Mesangial cell (primary cell): ENCODE results near the gene RAB43. TPM values are rescaled to one million over a fixed set of nuclear protein-coding genes. Genes with fewer than 3 reads are reported as not detected.

Experiments used
- total RNA-seq: library from RNA; depleted of rRNA; stranded (reverse); fragments of >200 nt; gene quantifications from 2 replicates; pipeline ENCODE4 v1.2.3, GENCODE V29; 2015

RAB43 gene
- 21.0 and 28.6 TPM in 2 replicates for total RNA-seq

GRCh38 chr3:129121792-129122411 is at the start of gene RAB43:
RAB43 (minus strand) TSS chr3:129121804; CDS start chr3:129121489, 315 bp downstream.

GRCh38 chr3:129160891-129161859 is 39.6 kb upstream of the RAB43 start, which contains the start of gene ISY1:
ISY1 (minus strand) TSS chr3:129161063; CDS start chr3:129160975, 88 bp downstream.

GRCh38 chr3:129060276-129061022 is 61.2 kb downstream of the RAB43 start, which contains the start of gene GP9:
GP9 (plus strand) TSS chr3:129060779; CDS start chr3:129061740, 961 bp downstream.

Other genes with a start within 250 kb of the RAB43 start
- 26.2 and 47.9 TPM in 2 replicates for gene ACAD9, start 242.2 kb downstream of the RAB43 start, total RNA-seq
- gene CFAP92, start 127.7 kb downstream of the RAB43 start, total RNA-seq = not detected in 2 replicates
- gene EFCC1, start 120.5 kb downstream of the RAB43 start, total RNA-seq = not detected in 2 replicates
- not detected in 2 replicates for gene GP9, start 61.0 kb downstream of the RAB43 start, total RNA-seq
- gene ISY1, start 39.3 kb upstream of the RAB43 start, total RNA-seq = 13.9 and 17.4 TPM in 2 replicates
- gene CNBP, start 62.1 kb upstream of the RAB43 start, total RNA-seq = 169 and 232 TPM in 2 replicates
- 142 and 172 TPM in 2 replicates for gene COPG1, start 127.8 kb upstream of the RAB43 start, total RNA-seq
- 24.3 and 31.6 TPM in 2 replicates for gene HMCES, start 157.1 kb upstream of the RAB43 start, total RNA-seq